CD4-positive, alpha-beta T cell treated with Interferon gamma for 1 hour (primary cell): Measurements from ENCODE around the gene ALDH1B1.
A peak's percentile ranks its signal among the peaks of the same experiment; 100 is the strongest.

Experiments used
- DNase-seq: peaks from one replicate; pipeline ENCODE4 v3.0.0-alpha.2; 2020

Gene ALDH1B1

GRCh38 chr9:38392235-38393127 is at the start of gene ALDH1B1:
ALDH1B1 (plus strand) TSS chr9:38392702; CDS start chr9:38395749, 3,047 bp downstream.
- peak; percentile 66 for DNase-seq

GRCh38 chr9:38343037-38343436 is 49.5 kb upstream of the ALDH1B1 start:
- DNase-seq, result no peak

GRCh38 chr9:38343552-38343951 is 49.0 kb upstream of the ALDH1B1 start:
- no peak for DNase-seq

- no peak for DNase-seq
Observed at GRCh38 chr9:38344566-38345324, 47.8 kb upstream of the ALDH1B1 start.

GRCh38 chr9:38345851-38346755 is 46.4 kb upstream of the ALDH1B1 start:
- no peak for DNase-seq

GRCh38 chr9:38346811-38347210 is 45.7 kb upstream of the ALDH1B1 start:
- DNase-seq, result no peak

- no peak for DNase-seq
Observed at GRCh38 chr9:38347271-38347671, 45.2 kb upstream of the ALDH1B1 start.

GRCh38 chr9:38347946-38348345 is 44.6 kb upstream of the ALDH1B1 start:
- DNase-seq, result no peak

- no peak for DNase-seq
Observed at GRCh38 chr9:38350529-38350928, 42.0 kb upstream of the ALDH1B1 start.

GRCh38 chr9:38352530-38353328 is 39.8 kb upstream of the ALDH1B1 start:
- DNase-seq, result no peak

GRCh38 chr9:38355115-38355514 is 37.4 kb upstream of the ALDH1B1 start:
- DNase-seq, result no peak

- no peak for DNase-seq
Observed at GRCh38 chr9:38355517-38356120, 36.9 kb upstream of the ALDH1B1 start.

- DNase-seq, result no peak
Observed at GRCh38 chr9:38356851-38357250, 35.7 kb upstream of the ALDH1B1 start.

GRCh38 chr9:38357350-38358114 is 35.0 kb upstream of the ALDH1B1 start:
- DNase-seq, result no peak

GRCh38 chr9:38358390-38359296 is 33.9 kb upstream of the ALDH1B1 start:
- DNase-seq, result no peak

- DNase-seq, result no peak
Observed at GRCh38 chr9:38359297-38359653, 33.2 kb upstream of the ALDH1B1 start.

- DNase-seq, result no peak
Observed at GRCh38 chr9:38359689-38360385, 32.7 kb upstream of the ALDH1B1 start.

- DNase-seq, result no peak
Observed at GRCh38 chr9:38360839-38361472, 31.5 kb upstream of the ALDH1B1 start.

GRCh38 chr9:38361473-38361850 is 31.0 kb upstream of the ALDH1B1 start:
- no peak for DNase-seq
